Endothelial cell of umbilical vein (primary cell): ENCODE data around the gene QARS1. TPM values are rescaled to one million over a fixed set of nuclear protein-coding genes. Genes with fewer than 3 reads are reported as not detected.

Source experiments
- BruUV-seq: library from RNA; stranded (reverse); fragments of 400-500 nt; replicated peaks from 2 replicates; lab custom pipeline; 2021; lab: Mats Ljungman, UMichigan
- CTCF ChIA-PET: fragments of 300-600, 350-600 bp; sonication (Branson Sonifier 250); formaldehyde crosslinking; loops from one replicate; lab custom pipeline; 2021; ENCODE audit warnings: antibody characterized with exemption, inconsistent platforms; lab: Charles Lee
- POLR2A ChIA-PET: fragments of 300-600, 350-600 bp; sonication (Branson Sonifier 250); formaldehyde crosslinking; loops from one replicate; lab custom pipeline; 2021; ENCODE audit warnings: antibody characterized with exemption, inconsistent platforms; lab: Charles Lee
- DNase-seq: peaks from one replicate; pipeline ENCODE4 v3.0.0-alpha.2; 2011; ENCODE audit warnings: low read depth, low spot score
- FAIRE-seq: peaks from 2 replicates; lab custom pipeline; 2011; peaks lifted over from hg19 to GRCh38; lab: Jason Lieb, UNC
- H2AFZ ChIP-seq: 2 replicates; pipeline ENCODE4 v1.6.0; 2012; ENCODE audit warnings: low read depth, low read length, control low read depth, inconsistent platforms
- H3K27ac ChIP-seq: 2 replicates; pipeline ENCODE4 v1.5.1; 2011; ENCODE audit warnings: low read depth, mild to moderate bottlenecking, control low read depth, low read length, moderate library complexity; ENCODE audit not compliant: insufficient read depth
- H3K27me3 ChIP-seq, 2 experiments: 2 replicates each; pipeline versions ENCODE4 v1.6.0 to v1.6.1; 2011; ENCODE audit warnings: low read length in 2 of 2, mixed read lengths in 1 of 2; ENCODE audit not compliant: control insufficient read depth in 2 of 2, insufficient read depth in 2 of 2
- H3K36me3 ChIP-seq, 2 experiments: 2 replicates in 1 of 2; 3 replicates in 1 of 2; pipeline ENCODE4 v1.5.1; 2011; ENCODE audit warnings: low read length in 2 of 2, mild to moderate bottlenecking in 1 of 2, moderate library complexity in 1 of 2; ENCODE audit not compliant: control insufficient read depth in 2 of 2, insufficient read depth in 2 of 2; ENCODE audit errors: extremely low read depth in 1 of 2
- H3K4me1 ChIP-seq: 3 replicates; pipeline ENCODE4 v1.5.1; 2011; ENCODE audit warnings: mild to moderate bottlenecking, low read length; ENCODE audit not compliant: control insufficient read depth, insufficient read depth; ENCODE audit errors: extremely low read depth
- H3K4me2 ChIP-seq: 2 replicates; pipeline ENCODE4 v1.6.1; 2011; ENCODE audit warnings: low read length, control low read depth, mixed read lengths; ENCODE audit not compliant: insufficient read depth
- H3K4me3 ChIP-seq, 3 experiments: fragments of 200-600 bp in 1 of 3; sonication (generic), shearing (Covaris generic) in 1 of 3; replicated peaks in 1 of 3; 2 replicates each; pipeline ENCODE4 v1.5.1; 2011 to 2016; ENCODE audit warnings: control low read depth in 3 of 3, low read length in 3 of 3, mild to moderate bottlenecking in 2 of 3, inconsistent platforms in 1 of 3, low read depth in 1 of 3, moderate library complexity in 1 of 3; ENCODE audit not compliant: insufficient read depth in 1 of 3
- H3K79me2 ChIP-seq: 2 replicates; pipeline ENCODE4 v1.6.0; 2012; ENCODE audit warnings: low read length, inconsistent platforms; ENCODE audit not compliant: control insufficient read depth, insufficient read depth
- H3K9ac ChIP-seq: replicated peaks from 2 replicates; pipeline ENCODE3; 2011; ENCODE audit warnings: low read length, control low read depth; ENCODE audit not compliant: insufficient read depth; ENCODE audit errors: extremely low read depth
- H3K9me1 ChIP-seq: replicated peaks from 3 replicates; pipeline ENCODE4 v1.6.0; 2011; ENCODE audit warnings: mild to moderate bottlenecking, low read length; ENCODE audit not compliant: control insufficient read depth, insufficient read depth; ENCODE audit errors: extremely low read depth
- H3K9me3 ChIP-seq: replicated peaks from 2 replicates; pipeline ENCODE4 v1.5.1; 2012; ENCODE audit warnings: low read length, inconsistent platforms; ENCODE audit not compliant: control insufficient read depth, insufficient read depth
- H4K20me1 ChIP-seq: replicated peaks from 2 replicates; pipeline ENCODE3; 2011; ENCODE audit warnings: mild to moderate bottlenecking, low read length; ENCODE audit not compliant: control insufficient read depth, insufficient read depth; ENCODE audit errors: extremely low read depth
- EZH2 ChIP-seq: IDR thresholded peaks from 2 replicates; pipeline ENCODE4 v1.6.1; 2012; ENCODE audit warnings: borderline replicate concordance, low read depth, mild to moderate bottlenecking, moderate library complexity, low read length, inconsistent platforms; ENCODE audit not compliant: severe bottlenecking
- FOS ChIP-seq: IDR thresholded peaks from 2 replicates; pipeline ENCODE4 v1.6.1; 2011; ENCODE audit warnings: mild to moderate bottlenecking, low read length, moderate library complexity, borderline replicate concordance; ENCODE audit not compliant: insufficient read depth
- GATA2 ChIP-seq: IDR thresholded peaks from 2 replicates; pipeline ENCODE4 v1.7.0; 2011; ENCODE audit warnings: low read depth, mild to moderate bottlenecking, moderate library complexity, mixed read lengths, low read length; ENCODE audit not compliant: insufficient read length, insufficient read depth
- dilution Hi-C: fragments of 300-500 bp; cut with MboI; formaldehyde crosslinking; loops from one replicate; pipeline ENCODE4 v1.15.0; 2019; ENCODE audit warnings: low sequenced_read_pairs; ENCODE audit not compliant: extremely low pct_ligation_motif_present
- intact Hi-C: fragments of 100-400 bp; cut with micrococcal nuclease; formaldehyde crosslinking; loops from one replicate; pipeline ENCODE4 v1.10.0; 2022
- polyA plus RNA-seq, 4 experiments: library from polyadenylated mRNA; depleted of rRNA in 3 of 4; stranded (reverse) in 3 of 4; unstranded in 1 of 4; fragments of >200 nt; gene quantifications; 2 replicates each; pipeline versions ENCODE4 v1.2.1 to v1.2.3, GENCODE V29; 2011 to 2012; ENCODE audit warnings: missing spikeins in 1 of 4
- total RNA-seq: library from RNA; stranded (reverse); gene quantifications from 2 replicates; pipeline ENCODE4 v1.2.3, GENCODE V29; 2021
- TF ChIP-seq, protein P1 (sequence below), 2 donors: IDR thresholded peaks; 1 replicate in 1 of 2; 2 replicates in 1 of 2; pipeline ENCODE4 v1.5.1; 2011; ENCODE audit warnings: low read length in 2 of 2, mild to moderate bottlenecking in 2 of 2, moderate library complexity in 2 of 2, control low read depth in 1 of 2, inconsistent platforms in 1 of 2, low read depth in 1 of 2; ENCODE audit not compliant: insufficient read depth in 1 of 2; ENCODE audit errors: extremely low read depth in 1 of 2

Gene QARS1
- total and polyA plus RNA-seq, 2 donors (not counting 3 experiments of a cell fraction or from before 2014, with no cell fraction given): 285 to 477 TPM

GRCh38 chr3:49121132-49121736 lies 16.7 kb upstream of the QARS1 start:
- peaks cover 14% of the 10 kb centered on the region for H3K79me2 ChIP-seq
- BruUV-seq: TSS peak; percentile 6
- POLR2A ChIA-PET: interaction anchor here (1.7 kb wide), 1 partner anchor 28 kb away, joined by 7 read pairs; the partner anchor contains the start of gene QRICH1
- no peaks in the 10 kb centered on the region for H3K27me3 ChIP-seq
- intact Hi-C loops (loop anchor here (2.0 kb wide), 1 partner anchor 26 kb away; the partner anchor contains the start of gene QRICH1), dilution Hi-C loops (no loop called here)
- H2AFZ ChIP-seq: no peak overlapping the region
- H3K4me2 ChIP-seq: no peak overlapping the region
- H3K4me3 ChIP-seq: no peak overlapping the region
- H4K20me1 ChIP-seq: no peaks in the 10 kb centered on the region
- H3K9me1 ChIP-seq: no peaks in the 10 kb centered on the region
- TF ChIP-seq GATA2 (no peak), EZH2 (no peak), FOS (no peak)
- TF ChIP-seq, protein P1, sequence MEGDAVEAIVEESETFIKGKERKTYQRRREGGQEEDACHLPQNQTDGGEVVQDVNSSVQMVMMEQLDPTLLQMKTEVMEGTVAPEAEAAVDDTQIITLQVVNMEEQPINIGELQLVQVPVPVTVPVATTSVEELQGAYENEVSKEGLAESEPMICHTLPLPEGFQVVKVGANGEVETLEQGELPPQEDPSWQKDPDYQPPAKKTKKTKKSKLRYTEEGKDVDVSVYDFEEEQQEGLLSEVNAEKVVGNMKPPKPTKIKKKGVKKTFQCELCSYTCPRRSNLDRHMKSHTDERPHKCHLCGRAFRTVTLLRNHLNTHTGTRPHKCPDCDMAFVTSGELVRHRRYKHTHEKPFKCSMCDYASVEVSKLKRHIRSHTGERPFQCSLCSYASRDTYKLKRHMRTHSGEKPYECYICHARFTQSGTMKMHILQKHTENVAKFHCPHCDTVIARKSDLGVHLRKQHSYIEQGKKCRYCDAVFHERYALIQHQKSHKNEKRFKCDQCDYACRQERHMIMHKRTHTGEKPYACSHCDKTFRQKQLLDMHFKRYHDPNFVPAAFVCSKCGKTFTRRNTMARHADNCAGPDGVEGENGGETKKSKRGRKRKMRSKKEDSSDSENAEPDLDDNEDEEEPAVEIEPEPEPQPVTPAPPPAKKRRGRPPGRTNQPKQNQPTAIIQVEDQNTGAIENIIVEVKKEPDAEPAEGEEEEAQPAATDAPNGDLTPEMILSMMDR (IDR thresholded peaks at IDR 0.05; ENCODE audit: extremely low read depth in 1 of 2, insufficient read depth in 1 of 2, low read depth in 1 of 2, low read length in 2 of 2): no peak
- H3K9ac ChIP-seq: no peak overlapping the region
- no peak for DNase-seq
- no peak for FAIRE-seq
- H3K4me1 ChIP-seq: peaks cover 12% of the 10 kb centered on the region
- H3K27ac ChIP-seq: peak overlapping the region; percentile 43
- peaks cover 7 to 66% of the 10 kb centered on the region in 2 experiments for H3K36me3 ChIP-seq
- H3K9me3 ChIP-seq: no peaks in the 10 kb centered on the region
- CTCF ChIA-PET: interaction anchor here (0.6 to 2.5 kb wide), 8 partner anchors 12 to 328 kb away, joined by 3 to 19 read pairs (median 4); partner anchors contain the start of genes KLHDC8B, LAMB2, NICN1 and QRICH1
